ENCODE results near the gene SEMA6C.
"Not testable (repeated sequence)": the region's sequence is repeated elsewhere in the genome, so short reads cannot be mapped to it uniquely, and the experiment has no call there.

The SEMA6C gene

DNA sequence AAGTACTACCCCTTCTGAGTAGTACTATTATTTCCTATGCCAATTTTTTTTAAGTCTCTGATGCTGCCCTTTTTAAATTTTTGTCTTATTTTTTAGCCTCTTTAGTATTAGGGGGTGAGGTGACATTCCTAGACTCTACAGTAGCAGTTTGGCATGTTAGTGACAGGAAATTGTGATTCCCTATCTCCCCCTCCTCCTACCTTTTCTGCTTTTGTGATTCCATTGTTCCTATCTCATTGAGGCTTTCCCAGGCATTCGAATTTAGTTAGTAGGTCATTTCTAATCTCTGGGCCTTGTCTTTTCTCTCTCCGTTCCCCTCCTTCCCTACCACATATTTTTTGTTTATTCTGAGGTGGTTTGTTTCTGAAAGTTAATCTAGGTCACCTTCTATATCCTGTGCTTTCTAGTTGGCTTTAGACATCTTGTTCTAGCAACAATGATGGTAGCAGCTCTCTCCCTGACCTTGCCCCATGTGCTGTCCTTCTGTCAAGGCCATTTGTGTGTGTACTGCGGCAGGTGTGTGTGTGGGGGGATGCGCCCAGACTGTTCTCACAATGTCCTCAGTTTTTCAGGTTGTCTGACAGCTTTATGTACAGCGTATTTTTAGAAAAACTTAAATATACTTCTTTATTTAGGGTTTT is 21.5 kb downstream of the SEMA6C start:
- DNase-seq = no peak

DNA sequence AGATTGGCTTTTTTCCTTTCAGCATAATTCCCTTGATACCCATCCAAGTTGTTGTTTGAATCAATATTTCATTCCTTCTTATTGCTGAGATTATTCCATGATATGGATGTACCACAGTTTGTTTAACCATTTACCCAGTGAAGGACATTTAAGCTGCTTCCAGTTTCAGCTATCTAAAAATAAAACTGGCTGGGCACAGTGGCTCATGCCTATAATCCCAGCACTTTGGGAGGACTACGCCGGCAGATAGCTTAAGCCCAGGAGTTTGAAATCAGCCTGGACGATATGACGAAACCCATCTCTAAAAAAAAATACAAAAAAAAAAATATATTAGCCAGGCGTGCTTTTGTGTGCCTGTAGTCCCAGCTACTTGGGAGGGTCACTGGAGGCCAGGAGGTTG is 32.6 kb downstream of the SEMA6C start:
- DNase-seq = no peak

DNA sequence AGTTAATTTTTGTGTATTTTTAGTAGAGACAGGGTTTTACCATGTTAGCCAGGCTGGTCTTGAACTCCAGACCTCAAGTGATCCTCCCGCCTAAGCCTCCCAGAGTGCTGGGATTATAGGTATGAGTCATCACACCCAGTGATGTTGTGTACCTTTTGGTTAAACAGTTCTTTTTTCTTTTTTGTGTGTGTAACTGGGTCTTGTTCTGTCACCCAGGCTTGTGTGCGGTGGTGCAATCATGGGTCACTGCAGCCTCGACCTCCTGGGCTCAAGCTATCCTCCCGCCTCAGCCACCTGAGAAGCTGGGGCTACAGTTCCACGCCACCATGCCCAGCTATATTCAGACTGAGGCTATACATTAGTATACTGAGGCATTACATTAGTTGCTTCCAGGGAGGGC is 38.1 kb downstream of the SEMA6C start:
- no peak for DNase-seq

DNA sequence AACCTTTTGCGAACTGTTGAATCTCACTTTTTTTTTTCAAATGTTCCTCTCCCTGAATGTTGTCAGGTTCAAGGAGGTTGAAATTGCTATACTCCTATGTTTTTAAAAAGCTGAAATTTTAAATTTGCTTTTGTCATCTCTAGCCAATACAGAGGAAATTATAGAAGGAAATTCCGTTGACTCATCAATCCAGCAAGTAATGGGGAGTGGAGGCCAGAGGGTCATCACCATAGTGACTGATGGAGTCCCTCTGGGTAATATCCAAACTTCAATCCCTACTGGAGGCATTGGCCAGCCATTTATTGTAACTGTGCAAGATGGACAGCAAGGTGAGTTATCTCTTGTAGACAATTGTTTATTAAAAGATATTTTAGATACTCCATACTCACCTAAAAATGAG is 39.5 kb downstream of the SEMA6C start:
- no peak for DNase-seq

DNA sequence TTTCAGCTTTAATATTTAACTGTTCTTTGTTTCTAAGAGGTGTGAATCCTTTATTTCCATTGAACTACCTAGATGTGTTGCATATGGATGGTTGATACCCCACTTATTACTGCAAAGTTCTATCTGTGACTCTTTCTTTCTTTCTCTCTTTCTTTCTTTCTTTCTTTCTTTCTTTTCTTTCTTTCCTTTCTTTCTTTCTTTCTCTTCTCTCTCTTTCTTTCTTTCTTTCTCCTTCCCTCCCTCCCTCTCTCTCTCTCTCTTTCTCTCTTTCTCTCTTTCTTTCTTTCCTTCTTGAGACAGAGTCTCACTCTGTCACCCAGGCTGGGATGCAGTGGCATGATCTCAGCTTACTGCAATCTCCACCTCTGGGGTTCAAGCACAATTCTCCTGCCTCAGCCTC is 41.8 kb downstream of the SEMA6C start:
- no peak for DNase-seq

DNA sequence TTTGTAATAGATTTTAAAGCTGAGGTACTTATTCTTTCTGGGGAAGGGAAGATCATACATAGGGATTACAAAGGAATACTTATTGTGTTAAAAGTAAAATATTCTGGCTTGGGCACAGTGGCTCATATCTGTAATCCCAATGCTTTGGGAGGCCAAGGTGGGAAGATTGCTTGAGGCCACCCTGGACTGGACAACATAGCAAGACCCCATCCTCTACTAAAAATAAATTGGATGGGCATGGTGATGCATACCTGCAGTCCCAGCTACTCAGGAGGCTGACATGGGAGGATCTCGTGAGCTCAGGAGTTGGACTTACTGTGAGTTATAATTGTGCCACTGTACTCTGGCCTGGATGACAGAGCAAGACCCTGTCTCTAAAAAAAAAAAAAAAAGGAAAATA is 48.3 kb downstream of the SEMA6C start:
- no peak for DNase-seq

DNA sequence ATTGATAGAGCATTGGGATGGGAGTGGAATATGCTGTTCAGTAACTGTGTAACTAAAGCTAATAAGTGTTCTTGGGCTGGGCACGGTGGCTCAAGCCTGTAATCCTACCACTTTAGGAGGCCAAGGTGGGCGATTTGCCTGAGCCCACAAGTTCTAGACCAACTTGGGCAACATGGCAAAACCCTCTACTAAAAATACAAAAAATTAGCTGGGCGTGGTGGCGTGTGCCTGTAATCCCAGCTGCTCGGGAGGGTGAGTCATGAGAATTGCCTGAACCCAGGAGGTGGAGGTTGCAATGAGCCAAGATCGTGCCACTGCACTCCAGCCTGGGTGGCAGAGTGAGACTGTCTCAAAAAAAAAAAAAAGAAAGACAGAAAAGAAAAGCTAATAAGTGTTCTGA is 49.0 kb downstream of the SEMA6C start:
- not testable (repeated sequence) for DNase-seq

DNA sequence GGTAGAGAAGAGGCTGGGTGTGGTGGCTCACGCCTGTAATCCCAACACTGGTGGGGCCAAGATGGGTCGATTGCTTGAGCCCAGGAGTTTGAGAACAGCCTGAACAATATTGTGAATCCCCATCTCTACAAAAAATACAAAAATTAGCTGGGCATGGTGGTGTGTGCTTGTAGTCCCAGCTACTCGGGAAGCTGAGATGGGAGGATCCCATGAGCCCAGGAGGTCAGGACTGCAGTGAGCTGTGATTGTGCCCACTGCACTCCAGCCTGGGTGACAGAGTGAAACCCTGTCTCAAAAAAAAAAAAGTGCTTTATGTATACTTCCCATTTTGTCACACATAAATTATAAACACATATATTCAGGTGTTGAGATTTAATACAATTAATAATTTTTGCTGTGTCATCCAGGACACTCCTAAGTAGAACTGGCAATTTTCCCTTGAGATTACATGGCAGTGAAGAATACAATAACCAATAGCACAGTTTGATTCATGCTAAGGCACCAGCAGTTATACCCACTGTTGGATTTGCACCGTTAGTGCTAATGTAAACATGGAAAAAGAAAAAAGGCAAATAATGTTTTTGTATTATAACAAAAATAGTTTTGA is 60.4 kb downstream of the SEMA6C start:
- no peak for DNase-seq
